ENCODE data around the gene TBC1D5.

Gene TBC1D5

GRCh38 chr3:17479681-17480405 lies 262.6 kb downstream of the TBC1D5 start:
- no peak for DNase-seq (ENCODE audit: low spot score)

GRCh38 chr3:17478673-17479072 lies 263.8 kb downstream of the TBC1D5 start:
- peak; percentile 94 for DNase-seq (ENCODE audit: low spot score)

GRCh38 chr3:17473761-17474160 lies 268.7 kb downstream of the TBC1D5 start:
- peak; percentile 7 for DNase-seq (ENCODE audit: low spot score)

GRCh38 chr3:17469954-17470353 lies 272.5 kb downstream of the TBC1D5 start:
- no peak for DNase-seq (ENCODE audit: low spot score)

GRCh38 chr3:17469520-17469919 lies 272.9 kb downstream of the TBC1D5 start:
- DNase-seq (ENCODE audit: low spot score): no peak

- peak; percentile 4 for DNase-seq (ENCODE audit: low spot score)
Measured at GRCh38 chr3:17466028-17466427, 276.4 kb downstream of the TBC1D5 start.

- DNase-seq (ENCODE audit: low spot score): no peak
Measured at GRCh38 chr3:17459470-17459993, 282.9 kb downstream of the TBC1D5 start.

GRCh38 chr3:17456650-17457049 lies 285.8 kb downstream of the TBC1D5 start:
- DNase-seq (ENCODE audit: low spot score): no peak

GRCh38 chr3:17456046-17456445 lies 286.4 kb downstream of the TBC1D5 start:
- no peak for DNase-seq (ENCODE audit: low spot score)

- DNase-seq (ENCODE audit: low spot score): no peak
Measured at GRCh38 chr3:17444865-17445264, 297.6 kb downstream of the TBC1D5 start.

- no peak for DNase-seq (ENCODE audit: low spot score)
Measured at GRCh38 chr3:17443142-17443541, 299.3 kb downstream of the TBC1D5 start.

- DNase-seq (ENCODE audit: low spot score): no peak
Measured at GRCh38 chr3:17442332-17443049, 299.9 kb downstream of the TBC1D5 start.

GRCh38 chr3:17433876-17434275 lies 308.6 kb downstream of the TBC1D5 start:
- no peak for DNase-seq (ENCODE audit: low spot score)

GRCh38 chr3:17432236-17432635 lies 310.2 kb downstream of the TBC1D5 start:
- no peak for DNase-seq (ENCODE audit: low spot score)

GRCh38 chr3:17431484-17432045 lies 310.9 kb downstream of the TBC1D5 start:
- DNase-seq (ENCODE audit: low spot score): no peak

- DNase-seq (ENCODE audit: low spot score): peak; percentile 66
Measured at GRCh38 chr3:17431004-17431403, 311.4 kb downstream of the TBC1D5 start.

- DNase-seq (ENCODE audit: low spot score): no peak
Measured at GRCh38 chr3:17430582-17430981, 311.8 kb downstream of the TBC1D5 start.

- DNase-seq (ENCODE audit: low spot score): no peak
Measured at GRCh38 chr3:17423786-17424536, 318.5 kb downstream of the TBC1D5 start.

GRCh38 chr3:17422636-17423035 lies 319.8 kb downstream of the TBC1D5 start:
- no peak for DNase-seq (ENCODE audit: low spot score)

GRCh38 chr3:17420668-17421067 lies 321.8 kb downstream of the TBC1D5 start:
- DNase-seq (ENCODE audit: low spot score): no peak

GRCh38 chr3:17412950-17413530 lies 329.4 kb downstream of the TBC1D5 start:
- peak; percentile 78 for DNase-seq (ENCODE audit: low spot score)
